ENCODE data around the gene MAPK8IP1.

DNA sequence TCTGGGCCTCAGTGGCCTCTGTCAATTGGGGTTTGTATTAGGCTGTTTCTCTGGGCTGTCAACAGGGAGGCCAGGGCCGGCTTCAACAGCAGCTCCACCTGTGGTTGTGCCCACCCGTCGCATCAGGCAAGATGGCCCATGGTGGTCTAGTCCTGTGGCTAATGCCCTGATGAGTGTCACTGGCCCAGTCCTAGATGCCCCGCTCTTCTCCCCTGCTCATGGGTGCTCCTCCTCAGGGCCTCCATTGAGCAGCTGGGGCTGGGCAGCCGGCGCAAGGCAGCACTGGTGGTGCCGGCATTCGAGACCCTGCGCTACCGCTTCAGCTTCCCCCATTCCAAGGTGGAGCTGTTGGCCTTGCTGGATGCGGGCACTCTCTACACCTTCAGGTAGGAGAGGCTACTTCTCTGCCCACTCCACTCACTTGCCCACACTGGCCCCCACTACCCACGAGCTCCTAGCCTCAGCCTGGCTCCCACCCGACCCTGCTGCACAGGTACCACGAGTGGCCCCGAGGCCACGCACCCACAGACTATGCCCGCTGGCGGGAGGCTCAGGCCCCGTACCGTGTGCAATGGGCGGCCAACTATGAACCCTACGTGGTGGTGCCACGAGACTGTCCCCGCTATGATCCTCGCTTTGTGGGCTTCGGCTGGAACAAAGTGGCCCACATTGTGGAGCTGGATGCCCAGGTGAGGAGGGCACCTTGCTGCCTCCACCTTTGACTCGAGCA lies 42.4 kb downstream of the MAPK8IP1 start:
- TF ChIP-seq, protein P1, sequence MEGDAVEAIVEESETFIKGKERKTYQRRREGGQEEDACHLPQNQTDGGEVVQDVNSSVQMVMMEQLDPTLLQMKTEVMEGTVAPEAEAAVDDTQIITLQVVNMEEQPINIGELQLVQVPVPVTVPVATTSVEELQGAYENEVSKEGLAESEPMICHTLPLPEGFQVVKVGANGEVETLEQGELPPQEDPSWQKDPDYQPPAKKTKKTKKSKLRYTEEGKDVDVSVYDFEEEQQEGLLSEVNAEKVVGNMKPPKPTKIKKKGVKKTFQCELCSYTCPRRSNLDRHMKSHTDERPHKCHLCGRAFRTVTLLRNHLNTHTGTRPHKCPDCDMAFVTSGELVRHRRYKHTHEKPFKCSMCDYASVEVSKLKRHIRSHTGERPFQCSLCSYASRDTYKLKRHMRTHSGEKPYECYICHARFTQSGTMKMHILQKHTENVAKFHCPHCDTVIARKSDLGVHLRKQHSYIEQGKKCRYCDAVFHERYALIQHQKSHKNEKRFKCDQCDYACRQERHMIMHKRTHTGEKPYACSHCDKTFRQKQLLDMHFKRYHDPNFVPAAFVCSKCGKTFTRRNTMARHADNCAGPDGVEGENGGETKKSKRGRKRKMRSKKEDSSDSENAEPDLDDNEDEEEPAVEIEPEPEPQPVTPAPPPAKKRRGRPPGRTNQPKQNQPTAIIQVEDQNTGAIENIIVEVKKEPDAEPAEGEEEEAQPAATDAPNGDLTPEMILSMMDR (IDR thresholded peaks at IDR 0.05), result no peak
- TF ChIP-seq EP300 (IDR thresholded peaks at IDR 0.05), result no peak

All from esophagus muscularis mucosa (tissue), 3 donors.